NCI-H2171 treated with DMSO at 0.1 percent for 48 hours (cell line): ENCODE data around the gene MED4.

ENCODE experiments used
- DNase-seq: peaks from one replicate; lab custom pipeline; 2025; lab: John Stamatoyannopoulos, UW

MED4 gene, protein sequence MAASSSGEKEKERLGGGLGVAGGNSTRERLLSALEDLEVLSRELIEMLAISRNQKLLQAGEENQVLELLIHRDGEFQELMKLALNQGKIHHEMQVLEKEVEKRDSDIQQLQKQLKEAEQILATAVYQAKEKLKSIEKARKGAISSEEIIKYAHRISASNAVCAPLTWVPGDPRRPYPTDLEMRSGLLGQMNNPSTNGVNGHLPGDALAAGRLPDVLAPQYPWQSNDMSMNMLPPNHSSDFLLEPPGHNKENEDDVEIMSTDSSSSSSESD

DNA sequence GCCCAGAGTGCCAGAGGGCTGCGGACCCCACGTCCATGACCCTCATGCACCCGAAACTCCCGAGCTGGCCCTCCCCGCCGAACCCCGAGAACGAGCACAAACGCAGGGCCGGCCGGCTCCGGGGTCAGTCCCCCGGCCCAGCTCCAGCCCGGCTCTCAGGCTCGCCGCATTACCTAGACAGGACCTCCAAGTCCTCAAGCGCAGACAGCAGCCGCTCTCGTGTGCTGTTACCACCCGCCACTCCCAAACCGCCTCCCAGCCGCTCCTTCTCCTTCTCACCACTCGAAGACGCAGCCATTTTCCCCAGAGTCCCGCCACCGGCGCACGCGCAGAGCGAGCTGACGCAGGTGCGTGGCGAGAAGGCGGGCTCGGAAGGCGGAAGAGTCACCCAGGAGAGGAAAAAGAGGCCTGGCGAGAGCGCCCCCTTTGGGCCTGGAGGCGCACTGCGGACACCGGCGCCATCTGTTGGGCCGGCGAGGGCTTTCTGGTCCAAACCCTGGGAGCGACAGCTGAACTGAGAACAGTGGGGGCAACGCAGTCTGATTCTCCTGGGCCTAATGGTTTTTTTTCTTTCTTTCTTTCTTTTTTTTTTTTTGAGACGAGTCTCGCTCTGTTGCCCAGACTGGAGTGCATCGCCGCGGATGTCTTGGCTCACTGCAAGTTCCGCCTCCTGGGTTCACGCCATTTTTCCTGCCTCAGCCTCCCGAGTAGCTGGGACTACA, at the start of gene MED4:
TSS of gene MED4 (minus strand) at position 324 of the 722 bp plus-strand sequence. CDS start at position 298, 26 bp downstream.
- peak; percentile 95 for DNase-seq

DNA sequence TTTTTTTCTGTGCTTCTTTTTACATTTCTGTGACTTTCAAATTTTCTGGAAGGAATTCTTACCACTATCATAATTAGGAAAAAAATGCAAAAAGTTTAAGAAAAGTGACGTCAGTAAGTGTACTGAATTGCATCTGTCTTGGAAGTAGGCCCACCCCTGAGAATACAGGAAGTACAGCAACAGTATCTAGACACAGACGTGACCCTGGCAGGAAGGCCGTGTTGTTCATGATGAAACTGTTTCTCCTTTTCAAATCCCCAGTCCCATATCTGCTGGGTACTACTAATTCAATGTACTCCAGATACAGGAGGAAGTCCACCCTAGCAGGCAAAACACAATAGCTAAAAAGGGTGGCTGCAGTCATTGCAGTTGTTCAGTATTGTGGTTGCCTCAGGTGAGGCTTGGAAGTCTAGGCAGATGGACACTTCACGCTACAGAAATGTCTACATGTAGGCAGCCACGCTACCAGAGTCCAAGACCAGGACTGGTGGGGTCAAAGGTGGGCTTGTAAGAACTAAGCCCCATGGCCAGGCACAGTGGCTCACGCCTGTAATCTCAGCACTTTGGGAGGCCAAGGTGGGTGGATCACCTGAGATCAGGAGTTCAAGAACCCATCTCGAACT, 49.6 kb upstream of the MED4 start:
- no peak for DNase-seq

DNA sequence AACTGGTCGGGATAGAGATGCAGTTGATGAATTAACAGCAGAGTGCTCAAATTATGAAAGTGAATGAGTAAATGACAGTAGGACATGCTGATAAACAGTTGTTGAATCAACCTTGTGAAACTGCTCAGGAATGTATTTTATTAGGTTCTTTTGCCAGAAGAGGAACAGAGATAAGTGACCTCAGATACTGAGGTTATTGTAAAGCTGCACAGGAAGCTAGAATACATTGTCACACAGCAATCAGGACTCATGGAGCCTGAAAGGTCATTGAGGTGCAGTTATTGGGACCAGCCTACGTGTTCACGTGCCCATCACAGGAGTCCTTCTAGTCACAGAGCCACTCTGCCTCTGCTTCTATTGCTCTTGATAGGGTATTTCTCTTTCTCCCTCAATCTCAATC, 47.5 kb upstream of the MED4 start:
- DNase-seq: no peak

DNA sequence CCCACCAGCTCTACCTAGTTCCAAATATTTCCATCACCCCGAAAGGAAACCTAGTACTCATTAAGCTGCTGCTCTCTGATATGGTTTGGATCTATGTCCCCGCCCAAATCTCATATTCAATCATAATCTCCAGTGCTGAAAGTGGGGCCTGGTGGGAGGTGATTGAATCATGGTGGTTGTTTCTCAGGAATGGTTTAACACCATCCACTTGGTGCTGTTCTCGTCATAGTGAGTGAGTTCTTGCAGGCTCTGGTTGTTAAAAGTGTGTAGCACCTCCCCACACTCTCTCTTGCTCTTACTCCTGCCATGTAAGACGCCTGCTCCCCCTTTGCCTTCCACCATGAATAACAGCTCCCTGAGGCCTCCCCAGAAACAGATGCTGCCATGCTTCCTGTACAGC, 43.4 kb upstream of the MED4 start:
- no peak for DNase-seq

DNA sequence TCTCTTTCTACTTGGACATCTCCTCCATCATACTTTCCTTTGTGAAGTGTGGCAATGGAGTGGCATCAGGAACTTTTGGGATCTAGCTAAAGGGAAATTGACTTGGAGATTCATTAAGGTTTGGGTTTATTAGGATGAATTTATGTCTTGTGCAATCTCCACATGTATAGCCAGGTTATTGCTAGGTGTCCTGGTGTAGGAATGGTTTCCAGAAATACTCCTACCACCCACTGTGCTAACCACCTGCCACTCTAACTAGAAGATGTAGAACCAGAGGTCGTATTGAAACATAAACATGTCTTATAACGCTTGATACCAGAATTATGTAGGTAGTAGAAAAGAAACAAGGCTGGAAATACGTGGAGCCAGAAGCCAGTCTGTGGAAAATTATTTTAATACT, 38.1 kb upstream of the MED4 start:
- peak; percentile 72 for DNase-seq

DNA sequence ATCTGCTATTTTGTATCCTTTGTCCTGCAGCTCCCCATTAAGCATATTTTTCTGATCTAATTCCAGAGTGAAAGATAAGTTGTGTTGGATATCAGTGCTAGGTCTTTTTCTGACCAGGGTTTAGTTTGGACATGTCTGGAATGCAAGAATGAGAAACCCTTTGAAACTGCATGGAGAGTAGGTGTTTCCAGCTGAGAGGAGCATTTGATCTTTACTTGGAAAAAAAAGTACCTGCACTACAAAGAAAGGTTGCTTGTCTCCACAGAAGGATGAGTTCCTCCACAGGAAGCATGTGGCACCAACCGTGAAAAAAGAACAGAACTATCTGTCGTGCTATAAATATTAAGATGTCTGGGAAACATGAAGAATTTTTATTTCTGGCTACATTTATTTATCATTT, 36.6 kb upstream of the MED4 start:
- DNase-seq: peak; percentile 19

DNA sequence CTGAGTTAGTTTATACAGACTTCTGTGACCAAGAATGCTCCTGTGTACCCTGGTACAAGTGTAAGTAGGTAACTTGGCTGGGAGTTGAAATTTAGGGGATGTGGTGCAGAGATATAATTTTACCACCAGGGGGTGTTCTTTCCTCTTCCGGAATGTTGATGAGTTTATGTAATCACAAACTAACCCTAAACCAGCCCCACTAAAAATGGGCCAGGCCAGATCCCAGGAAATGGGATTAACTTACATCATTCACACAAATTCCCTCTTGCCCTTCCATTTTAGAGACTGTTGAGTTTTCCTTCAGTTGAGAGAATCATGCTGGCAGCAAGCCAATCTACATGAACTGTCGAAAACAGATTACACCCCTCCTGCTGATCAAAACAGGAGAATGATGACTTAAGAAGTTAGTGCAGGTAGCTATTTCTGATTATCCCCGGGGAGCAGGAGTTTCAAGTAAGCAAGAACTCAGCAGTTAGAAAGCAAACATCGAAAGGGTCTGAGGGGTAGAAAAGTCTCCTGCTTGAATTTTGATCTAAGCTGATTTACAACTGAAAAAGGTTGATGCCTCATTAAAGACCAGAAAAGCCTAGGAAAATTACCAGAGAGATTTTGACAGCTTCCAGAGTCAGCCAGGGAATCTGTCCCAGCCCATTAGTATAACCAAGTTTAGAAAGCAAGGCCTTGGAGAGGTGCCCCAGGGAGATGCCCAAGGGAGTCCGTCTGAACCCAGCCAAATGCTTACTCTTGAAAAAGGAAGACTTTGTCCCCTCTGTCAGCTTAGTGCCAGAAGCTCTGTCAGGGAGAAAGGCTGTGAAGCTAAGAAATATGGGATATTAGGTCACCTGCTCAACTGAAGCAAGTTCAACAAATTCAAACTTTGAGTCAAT, 32.3 kb upstream of the MED4 start:
- DNase-seq: peak; percentile 84

DNA sequence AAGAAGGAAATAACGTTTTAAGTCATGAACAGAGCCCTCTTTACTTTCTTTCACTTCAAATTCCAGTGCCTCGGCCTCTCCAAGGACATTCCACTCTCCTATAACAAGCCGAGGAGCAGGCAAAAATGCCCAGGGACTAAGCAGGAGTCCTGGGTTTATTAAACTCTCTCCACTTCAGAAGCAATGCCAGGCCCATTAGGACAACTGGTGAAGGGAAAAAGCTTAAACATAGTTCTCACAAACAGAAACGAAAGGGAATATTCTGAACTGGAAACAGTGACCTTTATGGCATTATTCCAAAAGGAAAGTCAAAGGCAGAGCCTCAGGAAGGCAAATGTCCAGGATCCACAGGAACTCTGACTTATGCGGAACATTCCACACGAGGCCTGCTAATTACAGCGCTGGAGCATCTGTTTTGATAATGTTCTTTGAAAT, 30.9 kb upstream of the MED4 start:
- no peak for DNase-seq

DNA sequence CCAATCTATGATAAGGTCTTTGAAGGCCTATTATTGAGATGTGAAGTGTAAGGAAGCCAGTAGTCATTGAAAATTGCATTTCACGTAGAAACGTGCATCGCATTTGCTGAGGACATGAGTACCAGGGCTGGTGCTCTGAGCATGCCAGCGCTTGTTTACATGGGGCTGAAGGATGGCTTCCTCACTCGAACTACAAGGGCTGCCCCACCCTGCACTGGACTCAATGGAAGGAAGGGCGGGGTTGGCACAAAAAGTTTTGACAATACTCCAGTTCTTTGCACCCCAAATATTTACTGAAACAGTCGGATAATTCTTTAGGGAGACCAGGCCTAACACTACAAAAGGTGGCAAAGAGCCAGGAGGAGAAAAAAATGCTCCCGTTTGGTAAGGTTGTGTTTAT, 28.9 kb upstream of the MED4 start:
- DNase-seq: no peak

DNA sequence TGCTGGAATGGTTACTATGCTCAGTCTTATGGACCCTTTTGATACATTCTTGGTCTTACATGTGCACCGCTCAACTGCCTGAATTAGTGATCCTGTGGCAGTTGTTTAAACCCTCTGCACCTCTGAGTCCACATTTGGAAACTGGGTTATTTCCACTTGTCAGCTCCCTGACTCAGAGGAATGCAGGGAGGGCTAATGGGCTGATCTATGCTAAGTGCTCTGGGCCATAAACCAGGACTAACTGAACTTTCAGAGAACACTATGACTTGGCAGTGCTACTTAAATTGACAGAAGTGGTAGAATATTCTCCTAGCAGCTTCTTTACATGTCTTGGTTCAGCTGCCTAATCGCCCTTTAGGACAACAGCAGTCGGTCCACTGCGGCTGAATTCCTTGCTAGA, 26.8 kb upstream of the MED4 start:
- no peak for DNase-seq

DNA sequence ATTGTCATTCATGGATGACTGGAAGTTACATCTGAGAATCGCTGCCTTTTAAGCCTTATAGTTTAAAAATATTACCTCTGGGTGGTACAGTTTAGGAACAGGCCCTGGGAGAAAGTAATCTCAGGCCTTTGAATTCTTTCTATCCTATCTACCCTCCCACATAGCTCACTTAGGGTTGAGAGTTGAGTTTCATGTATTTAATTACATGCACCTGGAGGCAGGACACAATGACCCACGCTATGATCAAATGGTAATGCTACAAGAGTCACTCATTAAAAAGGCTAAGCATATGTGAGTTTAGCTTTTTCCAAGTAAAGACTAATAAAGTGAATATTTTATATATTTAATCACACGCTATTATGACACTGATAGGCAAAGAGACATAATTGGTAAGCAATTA, 25.3 kb upstream of the MED4 start:
- DNase-seq: no peak

DNA sequence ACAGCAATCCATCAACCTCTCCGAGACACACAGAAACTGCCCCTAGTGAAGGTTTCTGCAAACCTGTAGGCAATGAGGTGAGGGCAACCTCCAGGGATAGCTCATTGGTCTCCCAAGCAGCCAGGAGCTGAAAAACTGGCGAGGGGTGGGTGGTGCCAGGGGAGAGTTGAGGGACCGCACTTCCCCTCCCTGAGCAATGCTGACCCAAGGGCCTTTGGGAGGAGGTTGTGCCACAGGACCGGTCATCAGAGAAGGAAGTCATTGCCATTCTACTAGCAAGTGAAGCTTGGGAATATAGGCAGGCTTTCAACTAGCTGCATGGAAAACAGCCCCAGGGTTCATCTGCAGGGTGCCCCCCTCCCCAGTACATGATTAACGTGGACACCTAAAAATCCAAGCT, 23.1 kb upstream of the MED4 start:
- no peak for DNase-seq

DNA sequence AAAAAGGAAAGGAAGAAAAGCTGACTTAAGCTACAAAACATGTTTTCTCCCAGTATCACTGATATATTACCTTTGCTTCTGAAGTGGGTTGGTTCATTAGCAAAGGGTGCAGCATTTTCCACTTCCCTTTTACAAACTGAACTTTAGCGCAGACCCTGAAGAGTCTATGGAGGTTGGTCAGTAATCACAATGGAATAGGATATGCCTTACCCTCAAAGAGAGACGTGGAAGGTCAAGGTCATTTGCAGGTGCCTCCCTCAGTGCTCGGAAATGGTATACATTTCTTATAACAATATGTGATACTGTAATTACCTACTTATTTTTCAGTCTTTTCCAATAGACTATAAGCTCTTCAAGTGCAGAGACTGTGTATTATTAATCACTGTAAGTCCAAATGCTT, 21.9 kb upstream of the MED4 start:
- DNase-seq: no peak

DNA sequence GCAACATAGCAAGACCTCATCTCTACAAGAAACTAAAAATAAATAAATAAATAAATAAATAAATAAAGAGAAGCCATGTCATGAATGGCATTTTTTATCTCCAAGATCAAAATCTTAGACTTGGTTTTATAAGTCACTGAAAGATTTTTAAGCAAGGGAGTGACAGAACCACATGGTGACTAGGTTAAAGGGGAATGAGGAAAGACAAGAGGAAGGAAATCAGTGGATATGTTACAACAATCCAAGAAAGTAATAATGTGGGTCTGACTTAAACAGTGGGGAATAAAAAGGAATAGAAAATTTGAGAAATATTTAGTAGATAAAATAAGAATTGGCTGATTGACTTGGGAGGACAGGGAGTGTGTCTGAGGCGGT, 18.8 kb upstream of the MED4 start:
- DNase-seq: no peak

DNA sequence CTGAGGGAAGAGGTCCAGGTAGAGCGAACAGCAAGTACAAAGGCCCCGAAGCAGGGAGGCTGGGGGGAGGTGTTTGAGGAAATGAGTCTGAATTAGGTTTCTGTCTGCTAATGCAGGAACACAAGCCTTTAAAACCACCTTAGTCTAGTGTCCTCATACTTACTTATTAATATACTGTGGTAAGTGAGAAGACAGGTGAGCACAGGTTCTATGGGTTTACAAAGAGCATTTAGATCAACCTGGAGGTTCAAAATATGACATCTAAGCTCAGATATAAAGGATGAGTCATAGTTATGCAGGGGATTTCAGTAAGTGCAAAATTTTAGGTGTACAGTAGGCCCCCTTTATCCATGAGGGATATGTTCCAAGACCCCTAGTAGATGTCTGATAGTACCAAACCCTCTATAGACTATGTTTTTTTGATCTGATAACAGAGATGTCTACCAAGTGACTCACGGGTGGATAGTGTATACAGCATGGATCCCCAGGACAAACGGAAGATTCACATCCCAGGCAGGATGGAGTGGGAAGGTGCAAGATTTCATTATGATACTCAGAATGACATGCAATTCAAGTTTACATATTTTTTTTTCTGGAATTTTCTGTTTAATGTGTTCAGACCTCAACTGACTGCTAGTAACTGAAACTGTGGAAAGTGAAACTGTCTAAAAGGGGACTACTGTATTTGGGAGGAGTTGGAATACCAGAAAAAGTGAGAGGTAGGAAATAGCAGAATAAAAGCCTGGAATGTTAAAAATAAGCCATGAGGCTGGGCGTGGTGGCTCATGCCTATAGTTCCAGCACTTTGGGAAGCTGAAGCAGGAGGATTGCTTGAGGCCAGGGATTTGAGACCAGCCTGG, 18.2 kb upstream of the MED4 start:
- DNase-seq: no peak

DNA sequence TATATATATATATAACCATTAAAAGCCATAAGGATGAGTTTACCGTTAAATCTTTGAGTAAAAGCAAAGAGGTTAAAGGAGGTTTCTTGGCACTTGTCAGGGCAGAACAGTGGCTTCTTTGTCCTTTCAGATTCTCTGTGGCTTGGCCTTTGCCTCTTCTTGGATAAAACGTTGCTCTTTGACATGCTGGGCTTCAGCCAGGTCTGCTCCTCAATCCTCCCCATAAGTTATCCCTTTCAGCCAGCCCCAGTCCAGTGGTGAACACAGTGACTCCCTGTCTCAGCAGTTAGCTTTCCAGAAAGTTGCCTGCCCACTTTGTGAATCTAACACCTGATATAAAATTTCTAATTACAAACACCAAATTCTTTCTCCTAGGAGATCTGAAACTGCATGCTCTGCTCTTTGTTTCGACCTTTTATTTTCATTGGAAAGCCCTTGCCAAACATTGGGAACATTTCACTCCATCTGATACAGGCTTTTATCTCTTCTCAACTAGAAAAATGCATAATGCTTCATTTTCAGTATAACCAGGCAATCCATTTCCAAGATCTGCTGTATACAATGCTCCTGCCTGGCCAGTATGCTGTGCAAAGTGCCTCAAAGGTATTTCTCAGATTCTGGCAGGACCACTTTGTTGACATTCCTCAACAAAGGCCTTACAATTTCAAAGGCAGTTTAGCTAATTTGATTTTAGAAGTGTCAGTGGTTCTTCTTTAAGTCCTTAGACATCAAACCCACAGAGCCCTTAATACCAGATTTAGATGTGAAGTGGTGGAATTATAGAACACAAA, 16.2 kb upstream of the MED4 start:
- no peak for DNase-seq

DNA sequence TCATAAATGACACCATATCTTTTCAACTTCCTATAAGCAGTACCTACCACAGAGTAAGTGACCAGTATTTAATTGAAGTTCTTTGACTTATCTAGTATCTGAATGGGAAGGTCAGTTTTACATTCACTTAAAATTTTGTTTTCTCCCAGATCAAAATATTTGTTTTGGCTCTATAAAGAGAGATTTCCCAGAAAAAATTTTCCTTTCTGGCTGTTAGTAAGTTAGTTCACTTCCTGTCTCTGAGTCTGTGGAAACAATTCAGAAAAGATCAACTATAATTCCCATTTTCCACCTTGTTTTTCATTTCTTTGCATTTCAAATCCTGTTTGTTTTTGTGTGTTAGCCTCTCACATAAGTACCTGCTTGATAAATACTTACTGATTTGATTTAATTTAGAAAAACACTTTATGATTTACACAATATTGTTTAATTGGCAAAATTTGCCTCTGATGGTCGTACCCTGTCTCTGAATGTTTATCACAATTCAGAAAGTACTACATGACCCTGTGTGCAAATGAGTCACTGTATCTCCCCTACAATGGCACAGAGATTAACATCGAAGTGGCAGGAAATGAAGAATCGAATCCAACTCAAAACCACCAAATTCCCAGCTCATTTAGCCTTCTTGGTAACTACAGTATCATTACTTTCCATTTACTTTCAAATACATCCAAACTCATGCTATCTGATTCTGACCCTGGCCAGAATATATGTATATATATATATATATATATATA, 15.4 kb upstream of the MED4 start:
- DNase-seq: no peak

DNA sequence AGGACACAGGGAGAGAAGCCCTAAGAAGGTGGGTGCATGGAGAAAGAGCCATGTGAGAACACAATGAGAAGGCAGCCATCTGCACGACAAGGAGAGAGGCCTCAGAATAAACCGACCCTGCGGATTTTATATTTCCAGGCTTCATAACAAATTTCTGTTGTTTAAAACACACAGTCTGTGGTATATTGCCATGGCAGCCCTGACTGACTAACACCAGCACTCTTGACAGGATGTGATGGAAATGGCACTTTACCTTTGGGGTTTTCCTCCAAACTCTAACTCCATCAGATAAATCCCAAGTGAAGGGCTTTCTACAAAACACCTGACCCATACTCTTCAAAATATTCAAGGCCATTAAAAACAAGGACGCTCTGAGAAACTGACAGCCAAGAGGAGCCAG, 13.2 kb upstream of the MED4 start:
- DNase-seq: no peak

DNA sequence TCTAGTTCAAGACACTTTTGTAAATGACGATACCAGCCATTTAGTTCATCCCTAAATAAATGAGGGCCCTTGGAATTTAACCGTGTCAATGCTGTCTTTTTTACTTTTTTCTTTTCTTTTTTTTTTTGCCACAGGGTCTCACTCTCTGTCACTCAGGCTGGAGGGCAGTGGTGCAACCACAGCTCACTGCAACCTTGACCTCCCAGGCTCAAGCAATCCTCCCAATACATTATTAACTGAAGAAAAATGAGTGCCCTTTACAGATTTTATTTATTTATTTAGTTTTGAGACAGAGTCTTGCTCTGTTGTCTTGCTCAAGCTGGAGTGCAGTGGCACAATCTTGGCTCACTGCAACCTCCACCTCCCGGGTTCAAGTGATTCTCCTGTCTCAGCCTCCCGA, 2.9 kb upstream of the MED4 start:
- DNase-seq: no peak

DNA sequence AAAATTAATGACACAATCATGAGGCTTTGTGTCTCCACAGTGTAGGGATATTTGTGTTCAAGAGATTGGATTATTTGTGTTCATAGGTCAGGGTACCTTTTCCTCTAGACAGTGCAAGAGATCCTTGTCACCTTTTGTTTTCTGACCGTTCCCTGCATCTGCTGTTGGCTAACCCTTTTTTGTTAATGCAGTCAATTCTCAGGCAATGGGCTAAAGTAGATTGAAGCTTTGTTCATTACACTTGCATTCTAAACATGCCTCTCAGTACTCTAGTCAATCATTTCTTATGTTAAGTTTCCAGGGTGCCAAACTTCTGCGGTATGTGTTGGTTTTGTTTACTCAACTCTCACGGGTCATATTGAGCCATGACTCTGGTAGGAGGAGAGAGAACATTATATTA, 1.8 kb upstream of the MED4 start:
- DNase-seq: no peak
